OCI-M2 (cell line): ENCODE results near the gene MBOAT2.

Experiments used
- DNase-seq: peaks from one replicate; lab custom pipeline; 2025; ENCODE audit not compliant: unreplicated experiment; lab: John Stamatoyannopoulos, UW

Gene MBOAT2

GRCh38 chr2:9018109-9018508 lies 14.6 kb upstream of the MBOAT2 start:
- no peak for DNase-seq

- DNase-seq = no peak
Measured at GRCh38 chr2:9017411-9017810, 13.9 kb upstream of the MBOAT2 start.

- no peak for DNase-seq
Measured at GRCh38 chr2:9015998-9016397, 12.5 kb upstream of the MBOAT2 start.

GRCh38 chr2:9013403-9013802 lies 9.9 kb upstream of the MBOAT2 start:
- DNase-seq = no peak

- DNase-seq = no peak
Measured at GRCh38 chr2:9010866-9011265, 7.4 kb upstream of the MBOAT2 start.

- DNase-seq = no peak
Measured at GRCh38 chr2:9008951-9009664, 5.6 kb upstream of the MBOAT2 start.

GRCh38 chr2:9006368-9006767 lies 2.9 kb upstream of the MBOAT2 start:
- DNase-seq = no peak

- DNase-seq = no peak
Measured at GRCh38 chr2:9004338-9005204, 1.1 kb upstream of the MBOAT2 start.

GRCh38 chr2:9003366-9003615 lies 193 bp downstream of the MBOAT2 start:
- no peak for DNase-seq

GRCh38 chr2:9002637-9003365 lies 683 bp downstream of the MBOAT2 start:
- DNase-seq = no peak

- no peak for DNase-seq
Measured at GRCh38 chr2:9002313-9002636, 1.2 kb downstream of the MBOAT2 start.

GRCh38 chr2:9001778-9002177 lies 1.7 kb downstream of the MBOAT2 start:
- DNase-seq = no peak

GRCh38 chr2:9001229-9001628 lies 2.3 kb downstream of the MBOAT2 start:
- no peak for DNase-seq

GRCh38 chr2:9000442-9000841 lies 3.0 kb downstream of the MBOAT2 start:
- no peak for DNase-seq

- no peak for DNase-seq
Measured at GRCh38 chr2:8999797-9000196, 3.7 kb downstream of the MBOAT2 start.

GRCh38 chr2:8999102-8999446 lies 4.4 kb downstream of the MBOAT2 start:
- no peak for DNase-seq

- DNase-seq = peak; percentile 39
Measured at GRCh38 chr2:8998418-8999101, 4.9 kb downstream of the MBOAT2 start.

GRCh38 chr2:8997631-8998030 lies 5.9 kb downstream of the MBOAT2 start:
- no peak for DNase-seq

GRCh38 chr2:8997108-8997507 lies 6.4 kb downstream of the MBOAT2 start:
- DNase-seq = no peak

- DNase-seq = no peak
Measured at GRCh38 chr2:8996006-8996405, 7.5 kb downstream of the MBOAT2 start.

GRCh38 chr2:8994386-8994785 lies 9.1 kb downstream of the MBOAT2 start:
- DNase-seq = no peak

GRCh38 chr2:8993902-8994278 lies 9.6 kb downstream of the MBOAT2 start:
- DNase-seq = no peak
